ENCODE data around the gene CSTPP1. TPM values are rescaled to one million over a fixed set of nuclear protein-coding genes. Genes with fewer than 3 reads are reported as not detected.

The CSTPP1 gene
- total and polyA plus RNA-seq, 2 donors (not counting 1 experiment from before 2014, with no cell fraction given) = 11.5 to 29.0 TPM

DNA sequence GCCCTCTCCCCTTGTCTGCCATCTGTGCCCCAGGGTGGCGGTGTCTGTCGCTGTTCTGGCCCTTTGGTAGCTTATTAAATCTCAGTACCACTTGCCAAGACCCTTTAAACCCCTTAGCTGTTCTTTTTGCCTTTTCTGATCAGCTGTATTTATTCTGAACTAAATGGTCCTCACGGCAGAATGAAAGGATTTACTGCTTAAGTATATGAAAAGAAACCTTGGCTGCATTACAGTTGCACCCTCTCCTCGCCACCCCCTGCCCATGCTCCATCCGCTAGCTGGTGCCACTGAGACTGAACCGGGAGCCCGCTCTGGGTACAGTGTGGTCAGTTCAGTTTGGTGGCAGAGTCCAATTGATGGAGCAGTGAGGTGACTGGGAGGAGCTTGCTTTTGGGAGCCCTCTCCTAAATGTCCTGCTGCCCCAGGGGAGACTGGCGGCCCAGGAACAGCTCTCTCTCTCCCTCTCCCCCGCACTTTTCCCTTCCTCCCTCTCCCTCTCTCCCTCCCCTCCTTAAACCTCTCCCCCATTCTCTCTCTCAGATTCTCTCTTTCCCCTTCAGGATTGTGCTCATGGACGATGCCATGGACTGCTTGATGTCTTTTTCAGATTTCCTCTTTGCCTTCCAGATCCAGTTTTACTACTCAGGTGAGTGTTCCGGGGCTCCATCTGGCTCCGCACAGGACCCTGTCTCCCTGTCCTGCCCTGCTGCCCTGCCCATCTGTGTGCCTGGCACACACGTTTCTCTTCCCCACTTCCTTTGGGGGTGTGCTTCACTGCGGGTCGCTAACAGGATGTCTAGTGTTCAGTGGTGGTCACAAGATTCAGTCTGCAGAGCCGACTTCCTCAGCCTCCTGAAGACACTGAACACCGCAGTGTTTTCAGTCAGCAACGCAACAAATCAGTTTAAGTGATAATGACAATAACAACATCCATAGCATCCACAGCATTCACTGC is 218.3 kb downstream of the CSTPP1 start:
- TF ChIP-seq EZH2 (IDR thresholded peaks at IDR 0.05; ENCODE audit: borderline replicate concordance, insufficient read depth, low read depth, low read length, poor library complexity, severe bottlenecking) = no peak
- TF ChIP-seq, protein P1, sequence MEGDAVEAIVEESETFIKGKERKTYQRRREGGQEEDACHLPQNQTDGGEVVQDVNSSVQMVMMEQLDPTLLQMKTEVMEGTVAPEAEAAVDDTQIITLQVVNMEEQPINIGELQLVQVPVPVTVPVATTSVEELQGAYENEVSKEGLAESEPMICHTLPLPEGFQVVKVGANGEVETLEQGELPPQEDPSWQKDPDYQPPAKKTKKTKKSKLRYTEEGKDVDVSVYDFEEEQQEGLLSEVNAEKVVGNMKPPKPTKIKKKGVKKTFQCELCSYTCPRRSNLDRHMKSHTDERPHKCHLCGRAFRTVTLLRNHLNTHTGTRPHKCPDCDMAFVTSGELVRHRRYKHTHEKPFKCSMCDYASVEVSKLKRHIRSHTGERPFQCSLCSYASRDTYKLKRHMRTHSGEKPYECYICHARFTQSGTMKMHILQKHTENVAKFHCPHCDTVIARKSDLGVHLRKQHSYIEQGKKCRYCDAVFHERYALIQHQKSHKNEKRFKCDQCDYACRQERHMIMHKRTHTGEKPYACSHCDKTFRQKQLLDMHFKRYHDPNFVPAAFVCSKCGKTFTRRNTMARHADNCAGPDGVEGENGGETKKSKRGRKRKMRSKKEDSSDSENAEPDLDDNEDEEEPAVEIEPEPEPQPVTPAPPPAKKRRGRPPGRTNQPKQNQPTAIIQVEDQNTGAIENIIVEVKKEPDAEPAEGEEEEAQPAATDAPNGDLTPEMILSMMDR (IDR thresholded peaks at IDR 0.05) = no peak
- no peaks in the 10 kb centered on the region for H4K20me1 ChIP-seq (ENCODE audit: control insufficient read depth, insufficient read depth, low read length, poor library complexity, severe bottlenecking)
- no peaks in the 10 kb centered on the region for H3K36me3 ChIP-seq (replicated peaks in 1 of 2; ENCODE audit: control extremely low read depth in 1 of 2, control insufficient read depth in 1 of 2, extremely low read depth in 1 of 2, insufficient read depth in 2 of 2, low read length in 1 of 2)
- peak overlapping the region in 2 of 5 experiments; percentile 4 to 42 for H3K4me3 ChIP-seq (ENCODE audit: control extremely low read depth in 1 of 5, extremely low read depth in 1 of 5, insufficient read depth in 1 of 5, low read depth in 2 of 5, low read length in 4 of 5)
- H3K4me2 ChIP-seq (replicated peaks; ENCODE audit: low read depth, low read length, poor library complexity, severe bottlenecking) = peak overlapping the region; percentile 65
- Mint-ChIP-seq H3K4me3 (peak overlapping the region; percentile 44), H3K27ac (peak overlapping the region; percentile 79), H3K9me3 (ENCODE audit: insufficient read depth) (no peaks in the 10 kb centered on the region), H3K27me3 (no peaks in the 10 kb centered on the region), H3K4me1 (peaks cover 35% of the 10 kb centered on the region)
- intact Hi-C loops (cut with micrococcal nuclease) = no loop called here
- peak overlapping the region in 1 of 2 donors; percentile 44 for H3K27ac ChIP-seq (ENCODE audit: low read length in 2 of 2)
- peak overlapping the region; percentile 44 for H2AFZ ChIP-seq (ENCODE audit: insufficient read depth, low read depth, low read length, poor library complexity, severe bottlenecking)
- H3K79me2 ChIP-seq (ENCODE audit: control insufficient read depth, insufficient read depth, low read length) = no peaks in the 10 kb centered on the region
- H3K9me3 ChIP-seq (ENCODE audit: control extremely low read depth in 1 of 3, control insufficient read depth in 2 of 3, insufficient read depth in 1 of 3, low read length in 2 of 3) = no peaks in the 10 kb centered on the region
- H3K9ac ChIP-seq (ENCODE audit: low read length) = peak overlapping the region; percentile 26
- 7% methylated on average over 10 of the region's 18 CpGs for WGBS (ENCODE audit: insufficient coverage)
- peak; percentile 50 for ATAC-seq (ENCODE audit: low read depth)
- peak; percentile 55 for DNase-seq
- H3K27me3 ChIP-seq (replicated peaks in 1 of 4; ENCODE audit: control extremely low read depth in 1 of 4, control insufficient read depth in 3 of 4, insufficient read depth in 4 of 4, low read length in 3 of 4) = no peaks in the 10 kb centered on the region
- ChIA-PET CTCF (interaction anchor here (0.9 to 4.8 kb wide), 10 partner anchors 8 to 317 kb away, joined by 3 to 35 read pairs (median 6); no protein-coding TSS in a partner anchor), POLR2A (no interaction called here)
- H3K4me1 ChIP-seq (ENCODE audit: control insufficient read depth in 2 of 2, insufficient read depth in 2 of 2, low read length in 2 of 2) = peaks cover 19 to 36% of the 10 kb centered on the region in 2 donors

DNA sequence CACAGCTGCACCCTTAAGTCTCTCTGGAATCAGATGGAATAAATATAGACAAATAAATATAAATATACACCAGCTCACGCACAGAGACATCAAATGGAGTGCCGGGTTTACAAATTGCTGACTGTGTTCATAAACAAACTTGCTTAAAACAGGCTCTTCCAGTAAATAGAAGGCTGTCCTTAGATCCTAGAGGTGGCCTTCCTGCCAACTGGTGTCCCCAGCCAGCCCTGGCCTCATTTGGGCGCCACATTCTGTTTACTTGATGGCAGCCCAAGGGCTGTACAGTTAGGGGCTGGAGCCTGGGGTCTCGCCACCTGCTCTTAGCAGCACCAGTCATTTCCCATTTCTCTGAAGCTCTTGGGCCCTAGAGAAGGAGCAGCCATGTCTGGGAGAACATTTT is 219.3 kb downstream of the CSTPP1 start:
- Histone ChIP-seq H3K36me3 (replicated peaks in 1 of 2; ENCODE audit: control extremely low read depth in 1 of 2, control insufficient read depth in 1 of 2, extremely low read depth in 1 of 2, insufficient read depth in 2 of 2, low read length in 1 of 2) (no peaks in the 10 kb centered on the region), H3K9ac (ENCODE audit: low read length) (no peak overlapping the region), H3K27ac (ENCODE audit: low read length in 2 of 2) (no peak overlapping the region), H3K4me1 (ENCODE audit: control insufficient read depth in 2 of 2, insufficient read depth in 2 of 2, low read length in 2 of 2) (peaks cover 19 to 36% of the 10 kb centered on the region in 2 donors), H3K79me2 (ENCODE audit: control insufficient read depth, insufficient read depth, low read length) (no peaks in the 10 kb centered on the region), H4K20me1 (ENCODE audit: control insufficient read depth, insufficient read depth, low read length, poor library complexity, severe bottlenecking) (peaks cover 2% of the 10 kb centered on the region), H3K4me2 (replicated peaks; ENCODE audit: low read depth, low read length, poor library complexity, severe bottlenecking) (peak overlapping the region; percentile 65), H3K9me3 (ENCODE audit: control extremely low read depth in 1 of 3, control insufficient read depth in 2 of 3, insufficient read depth in 1 of 3, low read length in 2 of 3) (no peaks in the 10 kb centered on the region), H3K4me3 (ENCODE audit: control extremely low read depth in 1 of 5, extremely low read depth in 1 of 5, insufficient read depth in 1 of 5, low read depth in 2 of 5, low read length in 4 of 5) (no peak overlapping the region), H2AFZ (ENCODE audit: insufficient read depth, low read depth, low read length, poor library complexity, severe bottlenecking) (no peak overlapping the region), H3K27me3 (replicated peaks in 1 of 4; ENCODE audit: control extremely low read depth in 1 of 4, control insufficient read depth in 3 of 4, insufficient read depth in 4 of 4, low read length in 3 of 4) (no peaks in the 10 kb centered on the region)
- no peak overlapping the region for H3K4me3 Mint-ChIP-seq
- H3K4me1 Mint-ChIP-seq = peaks cover 35% of the 10 kb centered on the region
- H3K27ac Mint-ChIP-seq = peak overlapping the region; percentile 79
- no peaks in the 10 kb centered on the region for H3K27me3 Mint-ChIP-seq
- ChIA-PET POLR2A (no interaction called here), CTCF (interaction anchor here (0.6 to 4.8 kb wide), 3 partner anchors 261 to 299 kb away, joined by 4 to 35 read pairs (median 16); no protein-coding TSS in a partner anchor)
- no peak for TF ChIP-seq EZH2 (IDR thresholded peaks at IDR 0.05; ENCODE audit: borderline replicate concordance, insufficient read depth, low read depth, low read length, poor library complexity, severe bottlenecking)
- TF ChIP-seq, protein P1 (IDR thresholded peaks at IDR 0.05) = no peak
- H3K9me3 Mint-ChIP-seq (ENCODE audit: insufficient read depth) = no peaks in the 10 kb centered on the region
- DNase-seq (no peak), ATAC-seq (ENCODE audit: low read depth) (no peak)
- WGBS (ENCODE audit: insufficient coverage) = 89% methylated on average over 3 of the region's 4 CpGs
- intact Hi-C loops (cut with micrococcal nuclease) = no loop called here
